ENCODE data around the gene WRNIP1. TPM values are rescaled to one million over a fixed set of nuclear protein-coding genes. Genes with fewer than 3 reads are reported as not detected.
A peak's percentile ranks its signal among the peaks of the same experiment; 100 is the strongest.

WRNIP1 gene
- polyA plus RNA-seq, 1 experiment = 28.0 TPM

DNA sequence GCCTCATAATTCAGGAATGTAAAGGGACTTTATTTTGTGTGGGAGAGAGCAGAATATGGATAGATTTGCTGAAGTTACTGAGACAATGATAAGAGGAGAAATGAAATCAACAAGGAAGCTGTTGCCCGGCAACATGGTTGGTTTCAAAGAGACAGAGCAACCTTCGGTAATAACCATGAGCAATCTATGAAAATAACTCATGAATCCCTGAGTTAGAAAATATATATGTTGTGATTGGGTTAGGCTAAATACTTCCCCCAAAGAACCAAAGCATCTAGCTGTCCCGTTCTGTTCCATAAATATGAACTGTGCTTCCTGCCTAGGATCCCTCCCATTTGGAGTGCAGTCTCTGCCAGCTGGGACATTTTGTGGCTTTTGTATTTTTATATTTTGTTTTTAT is 53.4 kb downstream of the WRNIP1 start:
- H3K27me3 ChIP-seq (ENCODE audit: control insufficient read depth, insufficient read depth, low read length) = no peaks in the 10 kb centered on the region
- H3K4me3 ChIP-seq (ENCODE audit: low read depth, low read length) = no peak overlapping the region
- POLR2A ChIA-PET = interaction anchor here (2.2 kb wide), 1 partner anchor 22 kb away, joined by 9 read pairs; the partner anchor contains the start of gene SERPINB1
- no peak for DNase-seq (ENCODE audit: low read depth, low spot score)
- TF ChIP-seq, protein P1, sequence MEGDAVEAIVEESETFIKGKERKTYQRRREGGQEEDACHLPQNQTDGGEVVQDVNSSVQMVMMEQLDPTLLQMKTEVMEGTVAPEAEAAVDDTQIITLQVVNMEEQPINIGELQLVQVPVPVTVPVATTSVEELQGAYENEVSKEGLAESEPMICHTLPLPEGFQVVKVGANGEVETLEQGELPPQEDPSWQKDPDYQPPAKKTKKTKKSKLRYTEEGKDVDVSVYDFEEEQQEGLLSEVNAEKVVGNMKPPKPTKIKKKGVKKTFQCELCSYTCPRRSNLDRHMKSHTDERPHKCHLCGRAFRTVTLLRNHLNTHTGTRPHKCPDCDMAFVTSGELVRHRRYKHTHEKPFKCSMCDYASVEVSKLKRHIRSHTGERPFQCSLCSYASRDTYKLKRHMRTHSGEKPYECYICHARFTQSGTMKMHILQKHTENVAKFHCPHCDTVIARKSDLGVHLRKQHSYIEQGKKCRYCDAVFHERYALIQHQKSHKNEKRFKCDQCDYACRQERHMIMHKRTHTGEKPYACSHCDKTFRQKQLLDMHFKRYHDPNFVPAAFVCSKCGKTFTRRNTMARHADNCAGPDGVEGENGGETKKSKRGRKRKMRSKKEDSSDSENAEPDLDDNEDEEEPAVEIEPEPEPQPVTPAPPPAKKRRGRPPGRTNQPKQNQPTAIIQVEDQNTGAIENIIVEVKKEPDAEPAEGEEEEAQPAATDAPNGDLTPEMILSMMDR (IDR thresholded peaks at IDR 0.05; ENCODE audit: low read depth, low read length) = no peak
- peak overlapping the region; percentile 43 for H3K27ac ChIP-seq (ENCODE audit: low read depth, low read length)
- CTCF ChIA-PET = interaction anchor here (0.7 to 1.1 kb wide), 2 partner anchors 27 to 113 kb away, joined by 3 to 6 read pairs; no protein-coding TSS in a partner anchor
- peaks cover 4% of the 10 kb centered on the region; the same call in 1 of the 2 replicates for H3K9me3 ChIP-seq (ENCODE audit: control insufficient read depth, insufficient read depth, low read length)

DNA sequence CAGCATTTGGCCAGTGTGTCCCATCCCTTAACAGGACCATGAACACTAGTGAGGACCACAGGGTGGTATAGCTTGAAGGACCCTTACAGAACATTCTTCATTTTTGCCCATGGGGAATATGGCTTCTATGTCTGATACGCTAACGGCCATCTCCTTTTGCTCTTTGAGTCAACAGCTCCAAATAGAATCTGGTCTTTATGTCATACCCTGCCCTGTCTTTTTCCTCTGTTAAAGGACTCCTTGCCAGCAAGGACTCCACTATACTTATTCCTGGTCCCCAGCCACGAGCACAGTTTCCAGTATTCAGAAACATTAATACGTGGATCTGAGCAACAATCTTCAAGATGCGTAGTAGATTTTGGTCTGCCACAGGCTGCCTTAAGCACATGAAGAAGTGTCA is 53.9 kb downstream of the WRNIP1 start:
- CTCF ChIA-PET = interaction anchor here (0.7 kb wide), 1 partner anchor 28 kb away, joined by 3 read pairs; no protein-coding TSS in a partner anchor

DNA sequence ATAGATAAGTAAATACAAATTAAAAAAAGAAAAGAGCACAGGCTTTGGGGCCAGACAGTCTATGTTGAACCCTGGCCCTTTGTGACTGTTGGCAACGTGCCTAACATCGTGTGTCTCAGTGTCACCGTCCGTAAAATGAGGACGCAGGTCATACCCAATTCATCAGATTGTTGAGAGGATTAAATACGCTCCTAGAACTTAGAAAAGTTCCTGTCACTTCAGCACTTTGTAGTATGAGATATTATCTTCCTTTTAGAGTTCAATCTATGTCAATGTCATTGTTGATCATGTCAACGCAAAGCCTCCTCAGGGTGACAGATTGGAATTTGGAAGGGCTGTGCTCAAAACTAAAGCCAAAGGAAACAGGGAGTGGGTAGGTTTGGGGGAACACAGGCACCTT is 54.8 kb downstream of the WRNIP1 start:
- H3K4me3 ChIP-seq (ENCODE audit: low read depth, low read length) = no peak overlapping the region
- TF ChIP-seq, protein P1 (IDR thresholded peaks at IDR 0.05; ENCODE audit: low read depth, low read length) = no peak
- H3K27ac ChIP-seq (ENCODE audit: low read depth, low read length) = no peak overlapping the region
- no peak for DNase-seq (ENCODE audit: low read depth, low spot score)
- ChIA-PET POLR2A (no interaction called here), CTCF (interaction anchor here (1.3 kb wide), 1 partner anchor 29 kb away, joined by 4 read pairs; no protein-coding TSS in a partner anchor)
- H3K27me3 ChIP-seq (ENCODE audit: control insufficient read depth, insufficient read depth, low read length) = no peaks in the 10 kb centered on the region
- H3K9me3 ChIP-seq (ENCODE audit: control insufficient read depth, insufficient read depth, low read length) = peaks cover 4% of the 10 kb centered on the region

More for the DNA sequence above, 53.9 kb downstream of the WRNIP1 start:
- POLR2A ChIA-PET = interaction anchor here (2.2 kb wide), 1 partner anchor 22 kb away, joined by 9 read pairs; the partner anchor contains the start of gene SERPINB1
- H3K27ac ChIP-seq (ENCODE audit: low read depth, low read length) = peak overlapping the region; percentile 43
- H3K9me3 ChIP-seq (ENCODE audit: control insufficient read depth, insufficient read depth, low read length) = peaks cover 4% of the 10 kb centered on the region
- no peak for DNase-seq (ENCODE audit: low read depth, low spot score)
- no peaks in the 10 kb centered on the region for H3K27me3 ChIP-seq (ENCODE audit: control insufficient read depth, insufficient read depth, low read length)
- TF ChIP-seq, protein P1 (IDR thresholded peaks at IDR 0.05; ENCODE audit: low read depth, low read length) = no peak
- H3K4me3 ChIP-seq (ENCODE audit: low read depth, low read length) = no peak overlapping the region

DNA sequence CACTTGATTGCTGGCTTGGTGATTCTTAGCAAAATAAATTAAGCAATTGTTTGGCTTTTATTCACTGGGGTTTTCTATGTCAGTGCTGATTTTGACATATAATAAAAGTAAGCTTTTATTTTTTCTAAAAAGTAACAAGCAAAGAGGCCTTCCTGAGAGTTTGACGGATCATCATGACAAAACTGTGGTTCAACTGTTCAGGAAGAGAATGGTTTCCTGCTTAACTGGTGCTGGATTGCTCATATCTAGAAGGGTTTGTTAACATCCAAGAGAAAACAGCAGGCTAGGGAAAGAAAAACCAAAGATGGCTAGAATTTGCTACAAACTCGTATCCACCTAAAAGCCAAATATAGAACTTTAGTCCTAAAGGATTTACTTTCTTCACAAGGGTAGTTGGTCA is 55.2 kb downstream of the WRNIP1 start:
- ChIA-PET POLR2A (no interaction called here), CTCF (interaction anchor here (1.3 kb wide), 1 partner anchor 29 kb away, joined by 4 read pairs; no protein-coding TSS in a partner anchor)
- TF ChIP-seq, protein P1 (IDR thresholded peaks at IDR 0.05; ENCODE audit: low read depth, low read length) = no peak
- no peaks in the 10 kb centered on the region for H3K27me3 ChIP-seq (ENCODE audit: control insufficient read depth, insufficient read depth, low read length)
- no peak overlapping the region for H3K4me3 ChIP-seq (ENCODE audit: low read depth, low read length)
- no peak overlapping the region for H3K27ac ChIP-seq (ENCODE audit: low read depth, low read length)
- no peak for DNase-seq (ENCODE audit: low read depth, low spot score)
- H3K9me3 ChIP-seq (ENCODE audit: control insufficient read depth, insufficient read depth, low read length) = peaks cover 4% of the 10 kb centered on the region

DNA sequence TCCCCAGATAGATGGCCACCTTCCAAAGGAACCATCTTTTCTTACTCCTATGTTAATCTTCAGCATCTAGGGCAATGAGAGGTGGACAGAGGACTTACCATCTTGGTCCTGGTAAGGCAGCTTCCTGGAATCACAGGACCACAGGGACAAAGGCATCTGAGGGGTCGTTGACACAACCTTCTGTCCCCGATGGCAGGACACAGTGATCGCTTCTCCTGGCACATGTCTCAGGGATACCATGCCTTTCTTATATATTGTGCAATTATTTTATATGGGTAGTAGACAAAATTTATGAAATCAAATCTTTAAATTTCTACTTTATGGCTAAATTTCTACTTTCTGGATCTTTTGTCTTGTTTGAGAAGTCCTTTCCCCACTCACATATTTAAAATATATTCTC is 56.4 kb downstream of the WRNIP1 start:
- CTCF ChIA-PET = no interaction called here
- TF ChIP-seq, protein P1 (IDR thresholded peaks at IDR 0.05; ENCODE audit: low read depth, low read length) = no peak
- Histone ChIP-seq H3K9me3 (ENCODE audit: control insufficient read depth, insufficient read depth, low read length) (no peaks in the 10 kb centered on the region; the same call in 1 of the 2 replicates), H3K27me3 (ENCODE audit: control insufficient read depth, insufficient read depth, low read length) (no peaks in the 10 kb centered on the region), H3K27ac (ENCODE audit: low read depth, low read length) (no peak overlapping the region), H3K4me3 (ENCODE audit: low read depth, low read length) (no peak overlapping the region)
- no peak for DNase-seq (ENCODE audit: low read depth, low spot score)
- POLR2A ChIA-PET = no interaction called here

Data from AG04450 (cell line).